ENCODE results near the gene XCL1. TPM values are rescaled to one million over a fixed set of nuclear protein-coding genes. Genes with fewer than 3 reads are reported as not detected.

XCL1 gene
- total RNA-seq, 1 experiment from 2014 or later = not detected

DNA sequence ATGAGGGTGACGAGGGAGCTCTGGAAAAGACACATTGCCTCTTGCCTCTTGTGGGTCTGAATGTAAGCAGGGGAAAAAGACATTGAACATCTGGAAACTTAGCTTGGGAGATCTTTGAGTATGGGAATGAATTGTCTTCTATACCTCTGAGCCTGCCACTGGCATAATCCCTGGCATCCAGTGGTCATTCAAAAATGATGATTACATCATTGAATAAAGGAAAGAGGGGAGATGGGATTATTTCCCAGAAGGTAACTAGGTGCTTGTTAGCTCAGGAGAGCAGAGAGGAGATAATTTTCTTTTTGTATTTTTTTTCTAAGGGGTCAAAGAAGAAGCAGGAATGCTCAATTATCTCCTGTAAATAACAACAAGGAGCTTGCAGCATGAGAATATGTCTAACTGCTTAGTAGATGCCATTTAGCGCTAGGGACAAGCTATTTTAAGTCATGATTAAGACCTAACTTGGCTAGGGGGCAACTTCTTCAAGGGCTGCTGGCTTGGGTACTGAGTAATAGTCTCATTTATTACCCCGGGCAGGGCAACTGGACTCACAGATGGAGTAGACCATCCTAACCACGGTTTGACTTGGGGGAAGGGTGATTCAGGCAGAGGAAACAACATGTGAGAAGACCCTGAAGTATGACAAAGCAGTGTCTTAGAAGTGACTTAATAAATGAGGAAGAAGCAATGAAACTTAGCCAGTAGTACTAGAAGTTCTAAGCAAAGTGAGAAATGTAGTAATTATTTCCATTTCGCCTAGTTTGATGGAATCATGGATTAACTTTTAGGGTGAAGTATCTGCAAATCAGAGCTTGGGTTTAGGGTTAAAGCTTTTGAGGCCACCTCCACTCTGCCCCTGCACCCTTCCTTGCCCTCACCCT, 21.6 kb upstream of the XCL1 start:
- H2AFZ ChIP-seq (ENCODE audit: low read length) = no peak overlapping the region
- DNase-seq (no peak), ATAC-seq (no peak)
- no TSS peak for BruUV-seq (replicated peaks)
- intact Hi-C loops (cut with micrococcal nuclease) = no loop called here
- H3K9me3 ChIP-seq (ENCODE audit: low read length) = no peaks in the 10 kb centered on the region
- CTCF ChIA-PET = no interaction called here
- H3K4me1 ChIP-seq (ENCODE audit: insufficient read depth, low read length) = peaks cover 8% of the 10 kb centered on the region; the same call in 1 of the 2 replicates
- H3K27me3 ChIP-seq (ENCODE audit: low read length) = no peaks in the 10 kb centered on the region
- no peaks in the 10 kb centered on the region for H4K20me1 ChIP-seq (ENCODE audit: low read length)
- POLR2A ChIA-PET (ENCODE audit: unreplicated experiment) = interaction anchor here (0.5 kb wide), 1 partner anchor 506 kb away, joined by 3 read pairs; no protein-coding TSS in a partner anchor
- H3K79me2 ChIP-seq (ENCODE audit: low read length) = no peaks in the 10 kb centered on the region
- no peaks in the 10 kb centered on the region for H3K9me2 ChIP-seq (replicated peaks; ENCODE audit: low read length)
- H3K36me3 ChIP-seq (ENCODE audit: low read depth, low read length) = no peaks in the 10 kb centered on the region
- no peak overlapping the region for H3K27ac ChIP-seq (ENCODE audit: low read length)
- no peak overlapping the region for H3K9ac ChIP-seq (ENCODE audit: low read length)
- no peak overlapping the region for H3K4me2 ChIP-seq (ENCODE audit: low read length)
- TF ChIP-seq, protein P1, sequence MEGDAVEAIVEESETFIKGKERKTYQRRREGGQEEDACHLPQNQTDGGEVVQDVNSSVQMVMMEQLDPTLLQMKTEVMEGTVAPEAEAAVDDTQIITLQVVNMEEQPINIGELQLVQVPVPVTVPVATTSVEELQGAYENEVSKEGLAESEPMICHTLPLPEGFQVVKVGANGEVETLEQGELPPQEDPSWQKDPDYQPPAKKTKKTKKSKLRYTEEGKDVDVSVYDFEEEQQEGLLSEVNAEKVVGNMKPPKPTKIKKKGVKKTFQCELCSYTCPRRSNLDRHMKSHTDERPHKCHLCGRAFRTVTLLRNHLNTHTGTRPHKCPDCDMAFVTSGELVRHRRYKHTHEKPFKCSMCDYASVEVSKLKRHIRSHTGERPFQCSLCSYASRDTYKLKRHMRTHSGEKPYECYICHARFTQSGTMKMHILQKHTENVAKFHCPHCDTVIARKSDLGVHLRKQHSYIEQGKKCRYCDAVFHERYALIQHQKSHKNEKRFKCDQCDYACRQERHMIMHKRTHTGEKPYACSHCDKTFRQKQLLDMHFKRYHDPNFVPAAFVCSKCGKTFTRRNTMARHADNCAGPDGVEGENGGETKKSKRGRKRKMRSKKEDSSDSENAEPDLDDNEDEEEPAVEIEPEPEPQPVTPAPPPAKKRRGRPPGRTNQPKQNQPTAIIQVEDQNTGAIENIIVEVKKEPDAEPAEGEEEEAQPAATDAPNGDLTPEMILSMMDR (conservative IDR thresholded peaks at IDR 0.05; ENCODE audit: low read depth, low read length) = no peak
- TF ChIP-seq EZH2phosphoT487 (IDR thresholded peaks at IDR 0.05; ENCODE audit: borderline replicate concordance, low read length) (no peak), EZH2 (IDR thresholded peaks at IDR 0.05; ENCODE audit: low read length, unreplicated experiment) (no peak)
- H3K4me3 ChIP-seq (ENCODE audit: low read length) = no peak overlapping the region
- H3F3A ChIP-seq (ENCODE audit: low read length, unreplicated experiment) = no peaks in the 10 kb centered on the region

DNA sequence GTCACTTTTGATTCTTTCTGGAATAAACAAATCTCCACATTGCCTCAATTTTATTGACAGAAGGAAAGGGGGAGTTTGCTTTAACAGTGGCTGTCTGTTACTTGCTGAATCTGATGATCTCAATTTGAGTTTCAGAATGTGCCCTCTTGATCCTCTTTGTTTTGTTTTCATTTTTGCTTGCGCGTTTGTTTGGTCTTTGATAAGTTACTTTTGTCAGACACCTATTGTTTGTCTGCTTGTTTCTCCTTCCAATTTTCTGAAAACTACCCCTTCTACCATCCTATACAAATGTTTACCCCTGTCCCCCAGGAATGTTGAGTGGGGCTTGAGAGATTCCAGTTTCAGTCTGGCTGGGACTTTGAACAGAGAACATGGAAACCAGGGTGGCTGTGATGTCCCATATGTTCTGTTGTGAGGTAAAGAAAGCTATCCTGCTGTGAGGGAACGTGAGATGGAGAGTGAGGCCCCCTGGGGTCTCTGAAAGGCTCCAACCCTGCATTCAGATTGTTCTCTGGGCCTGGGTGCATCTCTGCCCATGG, 20.8 kb upstream of the XCL1 start:
- no peaks in the 10 kb centered on the region for H3K27me3 ChIP-seq (ENCODE audit: low read length)
- H3K9me3 ChIP-seq (ENCODE audit: low read length) = no peaks in the 10 kb centered on the region
- no peaks in the 10 kb centered on the region for H3K79me2 ChIP-seq (ENCODE audit: low read length)
- intact Hi-C loops (cut with micrococcal nuclease) = no loop called here
- H3K36me3 ChIP-seq (ENCODE audit: low read depth, low read length) = no peaks in the 10 kb centered on the region
- POLR2A ChIA-PET (ENCODE audit: unreplicated experiment) = no interaction called here
- no peak overlapping the region for H3K4me2 ChIP-seq (ENCODE audit: low read length)
- no peak overlapping the region for H3K4me3 ChIP-seq (ENCODE audit: low read length)
- DNase-seq = no peak
- peaks cover 8% of the 10 kb centered on the region; the same call in 1 of the 2 replicates for H3K4me1 ChIP-seq (ENCODE audit: insufficient read depth, low read length)
- no peaks in the 10 kb centered on the region for H3K9me2 ChIP-seq (replicated peaks; ENCODE audit: low read length)
- CTCF ChIA-PET = no interaction called here
- ATAC-seq = no peak
- no peaks in the 10 kb centered on the region for H3F3A ChIP-seq (ENCODE audit: low read length, unreplicated experiment)
- H3K9ac ChIP-seq (ENCODE audit: low read length) = no peak overlapping the region
- no peak overlapping the region for H2AFZ ChIP-seq (ENCODE audit: low read length)
- no TSS peak for BruUV-seq (replicated peaks)
- no peaks in the 10 kb centered on the region for H4K20me1 ChIP-seq (ENCODE audit: low read length)
- H3K27ac ChIP-seq (ENCODE audit: low read length) = no peak overlapping the region
- no peak for TF ChIP-seq EZH2 (IDR thresholded peaks at IDR 0.05; ENCODE audit: low read length, unreplicated experiment)
- TF ChIP-seq, protein P1 (conservative IDR thresholded peaks at IDR 0.05; ENCODE audit: low read depth, low read length) = no peak
- TF ChIP-seq EZH2phosphoT487 (IDR thresholded peaks at IDR 0.05; ENCODE audit: borderline replicate concordance, low read length) = no peak

DNA sequence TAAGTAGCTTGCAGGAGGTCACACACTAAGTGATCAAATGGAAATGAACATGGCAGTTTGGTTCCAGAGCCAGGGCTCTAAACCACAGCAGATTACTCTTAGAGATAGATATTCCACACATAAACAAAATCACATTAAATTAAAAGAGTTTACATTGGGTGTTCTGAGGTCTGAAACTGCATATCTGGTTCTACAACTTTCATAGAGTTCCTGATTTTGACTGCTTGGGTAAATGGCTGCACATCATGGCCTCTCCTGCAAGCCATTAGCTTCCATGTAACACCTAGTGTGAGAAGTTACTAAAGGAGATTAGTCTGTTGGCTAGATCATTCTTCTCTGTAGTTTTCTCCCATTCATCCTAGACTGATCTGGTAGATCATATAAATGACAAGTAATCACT, 19.8 kb upstream of the XCL1 start:
- Histone ChIP-seq H3K4me2 (ENCODE audit: low read length) (no peak overlapping the region), H3K36me3 (ENCODE audit: low read depth, low read length) (no peaks in the 10 kb centered on the region), H3K9ac (ENCODE audit: low read length) (no peak overlapping the region), H3K9me2 (replicated peaks; ENCODE audit: low read length) (no peaks in the 10 kb centered on the region), H3K79me2 (ENCODE audit: low read length) (no peaks in the 10 kb centered on the region), H3K27ac (ENCODE audit: low read length) (no peak overlapping the region), H3F3A (ENCODE audit: low read length, unreplicated experiment) (no peaks in the 10 kb centered on the region), H4K20me1 (ENCODE audit: low read length) (no peaks in the 10 kb centered on the region), H2AFZ (ENCODE audit: low read length) (no peak overlapping the region), H3K4me3 (ENCODE audit: low read length) (no peak overlapping the region), H3K4me1 (ENCODE audit: insufficient read depth, low read length) (peaks cover 8% of the 10 kb centered on the region; the same call in 1 of the 2 replicates), H3K27me3 (ENCODE audit: low read length) (no peaks in the 10 kb centered on the region), H3K9me3 (ENCODE audit: low read length) (no peaks in the 10 kb centered on the region)
- no TSS peak for BruUV-seq (replicated peaks)
- intact Hi-C loops (cut with micrococcal nuclease) = no loop called here
- no peak for ATAC-seq
- CTCF ChIA-PET = no interaction called here
- POLR2A ChIA-PET (ENCODE audit: unreplicated experiment) = interaction anchor here (0.6 kb wide), 1 partner anchor 834 kb away, joined by 5 read pairs; no protein-coding TSS in a partner anchor
- peak; percentile 31 for DNase-seq
- TF ChIP-seq, protein P1 (conservative IDR thresholded peaks at IDR 0.05; ENCODE audit: low read depth, low read length) = no peak
- TF ChIP-seq EZH2phosphoT487 (IDR thresholded peaks at IDR 0.05; ENCODE audit: borderline replicate concordance, low read length) = no peak
- no peak for TF ChIP-seq EZH2 (IDR thresholded peaks at IDR 0.05; ENCODE audit: low read length, unreplicated experiment)

Measured in PC-3 (cell line).